Measurements from ENCODE around the gene TCEA2. TPM values are rescaled to one million over a fixed set of nuclear protein-coding genes. Genes with fewer than 3 reads are reported as not detected.

The TCEA2 gene
- total and polyA plus RNA-seq, 2 of the 13 experiments (the other 11 are each of a cell fraction or from before 2014, with no cell fraction given) = 28.1 to 33.7 TPM

DNA sequence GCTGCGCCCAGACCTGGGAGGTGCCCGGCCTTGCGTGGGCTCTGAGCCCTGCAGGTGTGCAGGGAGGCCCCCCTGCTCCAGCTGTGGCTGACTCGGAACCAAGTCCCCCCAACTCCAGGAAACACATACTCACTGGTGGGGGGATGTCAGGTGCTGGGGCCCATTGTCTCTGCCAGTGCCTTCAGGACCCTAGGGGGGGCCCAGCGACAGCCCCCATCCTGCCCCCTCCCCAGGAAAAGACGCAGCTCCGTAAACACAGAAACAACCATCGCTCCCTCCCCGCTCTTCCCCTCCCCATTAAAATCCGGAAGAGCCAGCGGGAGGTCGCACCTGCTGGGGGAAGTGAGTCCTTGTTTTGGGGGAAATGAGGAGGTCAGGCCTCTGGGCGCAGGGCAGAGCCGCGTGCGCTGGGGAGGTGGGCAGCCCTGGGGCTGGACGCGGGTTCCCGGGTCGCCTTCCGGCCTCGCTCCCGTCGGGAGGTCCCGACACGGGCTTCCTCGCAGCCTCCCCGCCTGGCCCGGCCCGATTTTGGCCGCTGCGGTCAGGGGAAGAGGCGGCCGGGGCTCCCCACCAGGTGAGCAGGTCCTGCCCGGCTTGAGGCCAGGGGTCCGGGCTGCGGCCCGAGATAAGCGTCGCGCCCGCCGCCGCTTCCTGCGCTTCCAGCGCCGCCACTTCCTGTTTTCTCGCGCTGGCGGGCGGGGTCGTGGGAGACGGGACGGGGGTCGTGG, 20.8 kb upstream of the TCEA2 start (continued):
- peak; percentile 80; the same call in 1 of the 2 replicates for TF ChIP-seq ZGPAT (CRISPR knock-in tag; IDR thresholded peaks at IDR 0.05)
- no peak for TF ChIP-seq ZFYVE20 (CRISPR knock-in tag; IDR thresholded peaks at IDR 0.05; ENCODE audit: borderline replicate concordance, low read depth)
- TF ChIP-seq SNAPC4 (CRISPR knock-in tag; IDR thresholded peaks at IDR 0.05) = no peak
- TF ChIP-seq, protein P1, sequence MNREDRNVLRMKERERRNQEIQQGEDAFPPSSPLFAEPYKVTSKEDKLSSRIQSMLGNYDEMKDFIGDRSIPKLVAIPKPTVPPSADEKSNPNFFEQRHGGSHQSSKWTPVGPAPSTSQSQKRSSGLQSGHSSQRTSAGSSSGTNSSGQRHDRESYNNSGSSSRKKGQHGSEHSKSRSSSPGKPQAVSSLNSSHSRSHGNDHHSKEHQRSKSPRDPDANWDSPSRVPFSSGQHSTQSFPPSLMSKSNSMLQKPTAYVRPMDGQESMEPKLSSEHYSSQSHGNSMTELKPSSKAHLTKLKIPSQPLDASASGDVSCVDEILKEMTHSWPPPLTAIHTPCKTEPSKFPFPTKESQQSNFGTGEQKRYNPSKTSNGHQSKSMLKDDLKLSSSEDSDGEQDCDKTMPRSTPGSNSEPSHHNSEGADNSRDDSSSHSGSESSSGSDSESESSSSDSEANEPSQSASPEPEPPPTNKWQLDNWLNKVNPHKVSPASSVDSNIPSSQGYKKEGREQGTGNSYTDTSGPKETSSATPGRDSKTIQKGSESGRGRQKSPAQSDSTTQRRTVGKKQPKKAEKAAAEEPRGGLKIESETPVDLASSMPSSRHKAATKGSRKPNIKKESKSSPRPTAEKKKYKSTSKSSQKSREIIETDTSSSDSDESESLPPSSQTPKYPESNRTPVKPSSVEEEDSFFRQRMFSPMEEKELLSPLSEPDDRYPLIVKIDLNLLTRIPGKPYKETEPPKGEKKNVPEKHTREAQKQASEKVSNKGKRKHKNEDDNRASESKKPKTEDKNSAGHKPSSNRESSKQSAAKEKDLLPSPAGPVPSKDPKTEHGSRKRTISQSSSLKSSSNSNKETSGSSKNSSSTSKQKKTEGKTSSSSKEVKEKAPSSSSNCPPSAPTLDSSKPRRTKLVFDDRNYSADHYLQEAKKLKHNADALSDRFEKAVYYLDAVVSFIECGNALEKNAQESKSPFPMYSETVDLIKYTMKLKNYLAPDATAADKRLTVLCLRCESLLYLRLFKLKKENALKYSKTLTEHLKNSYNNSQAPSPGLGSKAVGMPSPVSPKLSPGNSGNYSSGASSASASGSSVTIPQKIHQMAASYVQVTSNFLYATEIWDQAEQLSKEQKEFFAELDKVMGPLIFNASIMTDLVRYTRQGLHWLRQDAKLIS (CRISPR knock-in tag; IDR thresholded peaks at IDR 0.05) = peak; percentile 84; the same call in 1 of the 2 replicates
- TF ChIP-seq ATF3 (CRISPR knock-in tag; IDR thresholded peaks at IDR 0.05) = peak; percentile 64; the same call in 1 of the 2 replicates
- TF ChIP-seq ZNF781 (CRISPR knock-in tag; IDR thresholded peaks at IDR 0.05; ENCODE audit: borderline replicate concordance, not compliant biosample characterization) = no peak
- TF ChIP-seq, protein P2, sequence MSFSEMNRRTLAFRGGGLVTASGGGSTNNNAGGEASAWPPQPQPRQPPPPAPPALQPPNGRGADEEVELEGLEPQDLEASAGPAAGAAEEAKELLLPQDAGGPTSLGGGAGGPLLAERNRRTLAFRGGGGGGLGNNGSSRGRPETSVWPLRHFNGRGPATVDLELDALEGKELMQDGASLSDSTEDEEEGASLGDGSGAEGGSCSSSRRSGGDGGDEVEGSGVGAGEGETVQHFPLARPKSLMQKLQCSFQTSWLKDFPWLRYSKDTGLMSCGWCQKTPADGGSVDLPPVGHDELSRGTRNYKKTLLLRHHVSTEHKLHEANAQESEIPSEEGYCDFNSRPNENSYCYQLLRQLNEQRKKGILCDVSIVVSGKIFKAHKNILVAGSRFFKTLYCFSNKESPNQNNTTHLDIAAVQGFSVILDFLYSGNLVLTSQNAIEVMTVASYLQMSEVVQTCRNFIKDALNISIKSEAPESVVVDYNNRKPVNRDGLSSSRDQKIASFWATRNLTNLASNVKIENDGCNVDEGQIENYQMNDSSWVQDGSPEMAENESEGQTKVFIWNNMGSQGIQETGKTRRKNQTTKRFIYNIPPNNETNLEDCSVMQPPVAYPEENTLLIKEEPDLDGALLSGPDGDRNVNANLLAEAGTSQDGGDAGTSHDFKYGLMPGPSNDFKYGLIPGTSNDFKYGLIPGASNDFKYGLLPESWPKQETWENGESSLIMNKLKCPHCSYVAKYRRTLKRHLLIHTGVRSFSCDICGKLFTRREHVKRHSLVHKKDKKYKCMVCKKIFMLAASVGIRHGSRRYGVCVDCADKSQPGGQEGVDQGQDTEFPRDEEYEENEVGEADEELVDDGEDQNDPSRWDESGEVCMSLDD (CRISPR knock-in tag; IDR thresholded peaks at IDR 0.05; ENCODE audit: borderline replicate concordance) = peak; percentile 66; the same call in 1 of the 2 replicates
- TF ChIP-seq ZBTB7B (CRISPR knock-in tag; IDR thresholded peaks at IDR 0.05) = peak; percentile 79
- peak; percentile 3 for TF ChIP-seq PCBP2 (optimal IDR thresholded peaks at IDR 0.05; ENCODE audit: low read depth, low read length, poor library complexity, severe bottlenecking)
- no peak for TF ChIP-seq ZNF282 (IDR thresholded peaks at IDR 0.05; ENCODE audit: partially characterized antibody)
- peak; percentile 67; the same call in 1 of the 2 replicates for TF ChIP-seq IRF1 (CRISPR knock-in tag; IDR thresholded peaks at IDR 0.05; ENCODE audit: low read depth)
- TF ChIP-seq BORCS8-MEF2B (CRISPR knock-in tag; IDR thresholded peaks at IDR 0.05) = no peak
